ENCODE data around the gene FBXL19.

The FBXL19 gene

GRCh38 chr16:30925632-30925987 is 2.2 kb downstream of the FBXL19 start:
- no peak for TF ChIP-seq CTCF (conservative IDR thresholded peaks at IDR 0.05)
- TF ChIP-seq ZFX (IDR thresholded peaks at IDR 0.05): no peak

GRCh38 chr16:30925995-30926811 is 2.8 kb downstream of the FBXL19 start:
- TF ChIP-seq CTCF (conservative IDR thresholded peaks at IDR 0.05) (no peak), ZFX (IDR thresholded peaks at IDR 0.05) (no peak)
- no peak overlapping the region for H3K27ac ChIP-seq

More at GRCh38 chr16:30925632-30925987, 2.2 kb downstream of the FBXL19 start:
- no peak overlapping the region for H3K27ac ChIP-seq

GRCh38 chr16:30926937-30927788 is 3.8 kb downstream of the FBXL19 start:
- TF ChIP-seq CTCF (conservative IDR thresholded peaks at IDR 0.05) (no peak), ZFX (IDR thresholded peaks at IDR 0.05) (no peak)
- H3K27ac ChIP-seq: no peak overlapping the region

- no peak overlapping the region for H3K27ac ChIP-seq
- TF ChIP-seq CTCF (conservative IDR thresholded peaks at IDR 0.05) (no peak), ZFX (IDR thresholded peaks at IDR 0.05) (no peak)
Observed at GRCh38 chr16:30927789-30928378, 4.5 kb downstream of the FBXL19 start.

- H3K27ac ChIP-seq: no peak overlapping the region
- TF ChIP-seq ZFX (IDR thresholded peaks at IDR 0.05) (no peak), CTCF (conservative IDR thresholded peaks at IDR 0.05) (no peak)
Observed at GRCh38 chr16:30928390-30928789, 5.0 kb downstream of the FBXL19 start.

GRCh38 chr16:30929167-30929566 is 5.8 kb downstream of the FBXL19 start:
- no peak overlapping the region for H3K27ac ChIP-seq
- TF ChIP-seq ZFX (IDR thresholded peaks at IDR 0.05): no peak
- no peak for TF ChIP-seq CTCF (conservative IDR thresholded peaks at IDR 0.05)

- H3K27ac ChIP-seq: no peak overlapping the region
Observed at GRCh38 chr16:30930160-30930571, 6.8 kb downstream of the FBXL19 start.

More at GRCh38 chr16:30930160-30930571, 6.8 kb downstream of the FBXL19 start:
- no peak for TF ChIP-seq ZFX (IDR thresholded peaks at IDR 0.05)
- TF ChIP-seq CTCF (conservative IDR thresholded peaks at IDR 0.05): no peak
